ENCODE results near the gene ZNF69. TPM values are rescaled to one million over a fixed set of nuclear protein-coding genes. Genes with fewer than 3 reads are reported as not detected.
"Not testable (repeated sequence)": the region's sequence is repeated elsewhere in the genome, so short reads cannot be mapped to it uniquely, and the experiment has no call there.

The ZNF69 gene
- total and polyA plus RNA-seq, 7 experiments from 2014 or later = 1.4 to 12.1 (median 4.8) TPM

DNA sequence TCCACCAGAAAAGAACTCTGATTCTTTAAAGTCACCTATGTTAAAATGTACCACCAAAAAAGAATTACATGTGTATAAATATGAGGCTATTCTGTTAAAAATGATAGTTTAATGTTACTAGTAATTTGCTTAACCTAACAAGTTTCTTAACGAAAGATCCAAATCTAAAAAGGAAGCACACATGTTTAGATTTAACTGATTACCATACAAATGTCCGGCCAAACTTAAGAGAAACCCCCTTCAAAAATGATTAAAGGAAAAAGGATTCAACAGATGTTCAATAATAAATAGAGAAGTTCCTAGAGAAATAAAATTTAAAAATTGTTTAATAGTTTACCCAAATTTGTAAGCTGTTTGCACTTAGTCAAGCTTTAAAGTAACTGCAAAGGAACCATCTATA lies 5.0 kb upstream of the ZNF69 start:
- Histone ChIP-seq H3K27me3 (ENCODE audit: control insufficient read depth in 2 of 2, insufficient read depth in 2 of 2, low read length in 2 of 2) (no peaks in the 10 kb centered on the region), H3K4me3 (ENCODE audit: low read length) (no peak overlapping the region), H3K36me3 (ENCODE audit: control insufficient read depth in 2 of 3, insufficient read depth in 3 of 3, low read length in 3 of 3) (peaks cover 0 to under 1% (median 0%) of the 10 kb centered on the region in 3 experiments), H3K4me1 (ENCODE audit: control insufficient read depth in 2 of 2, insufficient read depth in 2 of 2, low read length in 2 of 2) (peaks cover 5% of the 10 kb centered on the region in 2 donors), H3K27ac (ENCODE audit: low read depth, low read length) (no peak overlapping the region), H3K9me3 (ENCODE audit: control insufficient read depth in 2 of 3, low read length in 3 of 3) (peaks cover 0 to 3% (median 0%) of the 10 kb centered on the region in 3 experiments)
- Mint-ChIP-seq H3K27ac (no peak overlapping the region), H3K27me3 (peaks cover 0 to 3% (median 0%) of the 10 kb centered on the region in 5 donors), H3K36me3 (peaks cover 0 to 7% (median 5%) of the 10 kb centered on the region in 5 donors), H3K4me3 (no peak overlapping the region), H3K9me3 (peaks cover 0 to 14% (median 4%) of the 10 kb centered on the region in 11 donors), H3K4me1 (peaks cover 3 to 14% (median 5%) of the 10 kb centered on the region in 7 donors)
- no peak for ATAC-seq
- ChIA-PET CTCF (interaction anchor here (0.6 to 5.2 kb wide), 7 partner anchors 38 to 257 kb away, joined by 3 to 36 read pairs (median 5); partner anchors contain the start of genes ZNF20, ZNF491 and ZNF763), POLR2A (interaction anchor here (1.2 kb wide), 1 partner anchor 85 kb away, joined by 3 read pairs; the partner anchor contains the start of gene ZNF491)
- no peak for DNase-seq
- intact Hi-C loops (cut with micrococcal nuclease) = no loop called here

DNA sequence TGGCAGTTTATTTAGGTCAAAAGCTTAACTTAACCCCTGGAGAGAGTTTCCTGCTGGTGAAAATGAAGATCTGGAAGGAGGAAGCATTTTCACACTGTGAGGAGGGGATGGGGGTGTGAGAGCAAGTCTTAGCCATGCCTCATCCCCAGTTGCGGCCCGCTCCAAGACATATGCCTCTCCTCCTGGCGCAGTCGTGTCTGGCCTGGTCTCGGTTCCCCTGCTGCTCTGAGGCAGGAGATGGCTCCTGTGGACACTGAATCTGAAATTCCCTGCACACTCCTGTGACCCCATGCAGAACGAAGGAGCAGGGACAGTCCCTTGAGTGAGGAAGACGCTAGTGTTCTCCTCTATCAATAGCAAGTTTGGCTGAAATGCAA lies 360 bp upstream of the ZNF69 start:
- peak; percentile 21 for ATAC-seq
- intact Hi-C loops (cut with micrococcal nuclease) = loop anchor here in 1 of 2 donors (1.0 to 2.0 kb wide), 3 partner anchors 36 to 254 kb away; partner anchors contain the start of gene ZNF439
- POLR2A ChIA-PET = interaction anchor here (1.3 to 1.6 kb wide), 2 partner anchors 77 to 100 kb away, joined by 5 read pairs; partner anchors contain the start of gene ZNF763

GRCh38 chr19:11889901-11890300 lies 2.3 kb downstream of the ZNF69 start:
- H3K27ac ChIP-seq (ENCODE audit: low read depth, low read length); H3K4me3 ChIP-seq (ENCODE audit: low read length); H3K27me3 Mint-ChIP-seq; H3K9me3 ChIP-seq (ENCODE audit: control insufficient read depth in 2 of 3, low read length in 3 of 3); H3K4me1 ChIP-seq (ENCODE audit: control insufficient read depth in 2 of 2, insufficient read depth in 2 of 2, low read length in 2 of 2); DNase-seq; ATAC-seq; CTCF ChIA-PET; H3K27me3 ChIP-seq (ENCODE audit: control insufficient read depth in 2 of 2, insufficient read depth in 2 of 2, low read length in 2 of 2); intact Hi-C loops (cut with micrococcal nuclease); POLR2A ChIA-PET: not testable (repeated sequence)
- peak overlapping the region in 2 of 9 donors; percentile 19 to 28 for H3K27ac Mint-ChIP-seq
- H3K4me1 Mint-ChIP-seq = peaks cover 20 to 42% (median 27%) of the 10 kb centered on the region in 7 donors
- H3K4me3 Mint-ChIP-seq = peak overlapping the region in 7 of 10 donors; percentile 26 to 95 (median 49)
- H3K9me3 Mint-ChIP-seq = peaks cover under 1 to 24% (median 5%) of the 10 kb centered on the region in 11 donors
- peaks cover 0 to 12% (median 0%) of the 10 kb centered on the region in 3 experiments for H3K36me3 ChIP-seq (ENCODE audit: control insufficient read depth in 2 of 3, insufficient read depth in 3 of 3, low read length in 3 of 3)
- peaks cover 12 to 20% (median 18%) of the 10 kb centered on the region in 5 donors for H3K36me3 Mint-ChIP-seq

More for the DNA sequence above, 360 bp upstream of the ZNF69 start:
- Mint-ChIP-seq H3K4me3 (peak overlapping the region; percentile 88 to 95 (median 94)), H3K27me3 (peaks cover 0 to 3% (median 0%) of the 10 kb centered on the region in 5 donors), H3K36me3 (peaks cover 0 to 14% (median 5%) of the 10 kb centered on the region in 5 donors), H3K9me3 (peaks cover 0 to 15% (median 4%) of the 10 kb centered on the region in 11 donors), H3K27ac (peak overlapping the region in 8 of 9 donors; percentile 30 to 92 (median 90)), H3K4me1 (peaks cover 20 to 42% (median 27%) of the 10 kb centered on the region in 7 donors)
- Histone ChIP-seq H3K4me3 (ENCODE audit: low read length) (peak overlapping the region; percentile 86), H3K27me3 (ENCODE audit: control insufficient read depth in 2 of 2, insufficient read depth in 2 of 2, low read length in 2 of 2) (no peaks in the 10 kb centered on the region), H3K4me1 (ENCODE audit: control insufficient read depth in 2 of 2, insufficient read depth in 2 of 2, low read length in 2 of 2) (peaks cover 5 to 9% of the 10 kb centered on the region in 2 donors), H3K27ac (ENCODE audit: low read depth, low read length) (peak overlapping the region; percentile 71), H3K9me3 (ENCODE audit: control insufficient read depth in 2 of 3, low read length in 3 of 3) (no peaks in the 10 kb centered on the region), H3K36me3 (ENCODE audit: control insufficient read depth in 2 of 3, insufficient read depth in 3 of 3, low read length in 3 of 3) (peaks cover 0 to 7% (median 0%) of the 10 kb centered on the region in 3 experiments)
- CTCF ChIA-PET = interaction anchor here (0.6 to 1.6 kb wide), 4 partner anchors 37 to 253 kb away, joined by 3 to 4 read pairs (median 3); partner anchors contain the start of gene ZNF20
- DNase-seq = no peak

DNA sequence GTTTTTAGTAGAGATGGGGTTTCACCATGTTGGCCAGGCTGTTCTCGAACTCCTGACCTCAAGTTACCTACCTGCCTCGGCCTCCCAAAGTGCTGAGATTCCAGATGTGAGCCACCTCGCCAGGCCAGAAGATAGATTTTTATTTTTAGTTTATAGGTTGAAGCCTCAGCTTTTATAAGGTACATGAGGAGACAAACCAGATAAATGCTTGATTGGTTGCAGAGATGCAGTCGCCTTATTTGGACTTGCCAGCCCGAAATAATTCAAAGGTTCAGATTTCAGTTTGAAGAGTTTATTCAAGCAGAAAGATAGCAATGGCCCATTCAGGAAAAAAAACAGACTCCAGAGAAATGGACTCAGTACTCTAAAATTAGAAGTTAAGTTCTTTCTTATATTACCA lies 3.1 kb downstream of the ZNF69 start:
- no peak overlapping the region for H3K27ac ChIP-seq (ENCODE audit: low read depth, low read length)
- H3K27me3 ChIP-seq (ENCODE audit: control insufficient read depth in 2 of 2, insufficient read depth in 2 of 2, low read length in 2 of 2) = no peaks in the 10 kb centered on the region
- intact Hi-C loops (cut with micrococcal nuclease) = no loop called here
- no peaks in the 10 kb centered on the region for H3K9me3 ChIP-seq (ENCODE audit: control insufficient read depth in 2 of 3, low read length in 3 of 3)
- ChIA-PET CTCF (no interaction called here), POLR2A (no interaction called here)
- no peak for ATAC-seq
- peaks cover 20 to 42% (median 27%) of the 10 kb centered on the region in 7 donors for H3K4me1 Mint-ChIP-seq
- DNase-seq = no peak
- H3K36me3 Mint-ChIP-seq = peaks cover 19 to 26% (median 24%) of the 10 kb centered on the region in 5 donors
- peaks cover 0 to 12% (median 0%) of the 10 kb centered on the region in 3 experiments for H3K36me3 ChIP-seq (ENCODE audit: control insufficient read depth in 2 of 3, insufficient read depth in 3 of 3, low read length in 3 of 3)
- H3K9me3 Mint-ChIP-seq = peaks cover 6 to 28% (median 12%) of the 10 kb centered on the region in 11 donors
- H3K27me3 Mint-ChIP-seq = no peaks in the 10 kb centered on the region
- H3K27ac Mint-ChIP-seq = no peak overlapping the region
- H3K4me3 ChIP-seq (ENCODE audit: low read length) = no peak overlapping the region
- H3K4me3 Mint-ChIP-seq = no peak overlapping the region
- peaks cover 5 to 9% of the 10 kb centered on the region in 2 donors for H3K4me1 ChIP-seq (ENCODE audit: control insufficient read depth in 2 of 2, insufficient read depth in 2 of 2, low read length in 2 of 2)

GRCh38 chr19:11894851-11895250 lies 7.3 kb downstream of the ZNF69 start:
- peaks cover 0 to 10% (median 0%) of the 10 kb centered on the region in 3 experiments for H3K9me3 ChIP-seq (ENCODE audit: control insufficient read depth in 2 of 3, low read length in 3 of 3)
- no peak overlapping the region for H3K27ac Mint-ChIP-seq
- no peaks in the 10 kb centered on the region for H3K4me1 ChIP-seq (ENCODE audit: control insufficient read depth in 2 of 2, insufficient read depth in 2 of 2, low read length in 2 of 2)
- H3K4me1 Mint-ChIP-seq = peaks cover 0 to 10% (median 3%) of the 10 kb centered on the region in 7 donors
- intact Hi-C loops (cut with micrococcal nuclease) = no loop called here
- H3K27me3 ChIP-seq (ENCODE audit: control insufficient read depth in 2 of 2, insufficient read depth in 2 of 2, low read length in 2 of 2) = no peaks in the 10 kb centered on the region
- POLR2A ChIA-PET = no interaction called here
- no peaks in the 10 kb centered on the region for H3K27me3 Mint-ChIP-seq
- DNase-seq = no peak
- H3K4me3 Mint-ChIP-seq = peak overlapping the region in 1 of 10 donors; percentile 47
- CTCF ChIA-PET = no interaction called here
- H3K4me3 ChIP-seq (ENCODE audit: low read length) = no peak overlapping the region
- peaks cover 6 to 38% (median 27%) of the 10 kb centered on the region in 11 donors for H3K9me3 Mint-ChIP-seq
- ATAC-seq = no peak
- no peak overlapping the region for H3K27ac ChIP-seq (ENCODE audit: low read depth, low read length)
- peaks cover 12 to 39% (median 33%) of the 10 kb centered on the region in 5 donors for H3K36me3 Mint-ChIP-seq
- peaks cover 0 to 5% (median 0%) of the 10 kb centered on the region in 3 experiments for H3K36me3 ChIP-seq (ENCODE audit: control insufficient read depth in 2 of 3, insufficient read depth in 3 of 3, low read length in 3 of 3)

DNA sequence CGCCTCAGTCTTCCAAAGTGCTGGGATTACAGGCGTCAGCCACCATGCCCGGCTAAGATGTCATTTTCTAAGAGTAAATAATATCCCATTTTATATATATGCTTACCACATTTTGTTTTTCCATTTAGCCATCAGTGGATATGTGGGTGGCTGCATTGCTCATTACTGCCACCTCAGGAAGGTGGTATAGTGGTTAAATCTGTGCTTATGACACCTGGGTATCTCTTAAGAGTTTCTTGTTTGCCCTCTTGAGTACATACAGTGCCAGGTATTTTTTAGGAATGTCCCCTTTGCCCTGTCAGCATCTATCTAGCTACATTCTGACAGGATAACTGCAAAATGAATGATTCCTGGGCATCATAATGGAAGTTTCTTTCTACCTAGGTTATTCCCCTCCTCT lies 14.6 kb downstream of the ZNF69 start:
- H3K4me3 Mint-ChIP-seq = no peak overlapping the region
- peaks cover 0 to 92% (median 64%) of the 10 kb centered on the region in 11 donors for H3K9me3 Mint-ChIP-seq
- CTCF ChIA-PET = no interaction called here
- Histone ChIP-seq H3K4me1 (ENCODE audit: control insufficient read depth in 2 of 2, insufficient read depth in 2 of 2, low read length in 2 of 2) (no peaks in the 10 kb centered on the region), H3K4me3 (ENCODE audit: low read length) (no peak overlapping the region), H3K27me3 (ENCODE audit: control insufficient read depth in 2 of 2, insufficient read depth in 2 of 2, low read length in 2 of 2) (no peaks in the 10 kb centered on the region), H3K36me3 (ENCODE audit: control insufficient read depth in 2 of 3, insufficient read depth in 3 of 3, low read length in 3 of 3) (peaks cover 0 to 30% (median 9%) of the 10 kb centered on the region in 3 experiments), H3K9me3 (ENCODE audit: control insufficient read depth in 2 of 3, low read length in 3 of 3) (peaks cover 0 to 62% (median 18%) of the 10 kb centered on the region in 3 experiments), H3K27ac (ENCODE audit: low read depth, low read length) (no peak overlapping the region)
- H3K4me1 Mint-ChIP-seq = peaks cover 0 to 2% (median 0%) of the 10 kb centered on the region in 7 donors
- no peak overlapping the region for H3K27ac Mint-ChIP-seq
- DNase-seq (no peak), ATAC-seq (no peak)
- POLR2A ChIA-PET = no interaction called here
- peaks cover 21 to 70% (median 56%) of the 10 kb centered on the region in 5 donors for H3K36me3 Mint-ChIP-seq
- intact Hi-C loops (cut with micrococcal nuclease) = no loop called here
- no peaks in the 10 kb centered on the region for H3K27me3 Mint-ChIP-seq
